Fibroblast of skin of left quadriceps (primary cell): Measurements from ENCODE around the gene ZDHHC14.
"Not testable (repeated sequence)": the region's sequence is repeated elsewhere in the genome, so short reads cannot be mapped to it uniquely, and the experiment has no call there.

ENCODE experiments used
- DNase-seq, 2 experiments: peaks; one replicate each; pipeline ENCODE4 v3.0.0-alpha.2; 2013; ENCODE audit warnings: low read depth in 2 of 2

Gene ZDHHC14

DNA sequence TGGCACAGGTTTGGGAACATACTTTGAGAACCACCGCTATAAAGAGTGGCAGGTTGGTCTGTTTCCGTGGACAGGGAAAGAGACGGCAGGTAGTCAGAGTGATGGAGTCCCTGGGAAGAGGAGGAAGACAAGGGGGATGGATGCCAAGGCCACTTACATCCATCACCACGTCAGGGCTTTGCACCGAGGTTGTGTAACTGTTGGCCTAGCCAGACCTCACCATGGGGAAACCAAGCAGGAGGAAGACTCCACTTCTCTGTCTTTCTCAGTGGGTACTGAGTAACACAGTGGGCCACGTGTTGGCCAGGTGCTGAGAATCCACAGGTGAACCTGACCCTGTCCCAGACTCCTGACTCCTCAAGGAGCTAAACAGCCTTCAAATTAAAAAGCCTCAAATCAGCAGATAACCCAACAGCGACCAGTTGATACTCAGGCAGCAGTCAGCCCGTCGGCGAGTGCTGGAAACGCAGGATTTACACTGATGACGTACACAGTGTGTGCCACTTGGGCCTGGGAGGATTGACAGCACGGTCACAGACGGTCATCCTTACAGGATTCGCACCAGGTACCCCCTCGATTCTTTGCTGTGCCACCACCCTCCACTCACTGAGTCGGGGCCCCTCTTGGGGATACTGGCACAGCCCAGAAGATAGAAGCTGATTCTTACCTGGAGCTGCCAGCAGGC is 307.4 kb downstream of the ZDHHC14 start:
- no peak for DNase-seq

DNA sequence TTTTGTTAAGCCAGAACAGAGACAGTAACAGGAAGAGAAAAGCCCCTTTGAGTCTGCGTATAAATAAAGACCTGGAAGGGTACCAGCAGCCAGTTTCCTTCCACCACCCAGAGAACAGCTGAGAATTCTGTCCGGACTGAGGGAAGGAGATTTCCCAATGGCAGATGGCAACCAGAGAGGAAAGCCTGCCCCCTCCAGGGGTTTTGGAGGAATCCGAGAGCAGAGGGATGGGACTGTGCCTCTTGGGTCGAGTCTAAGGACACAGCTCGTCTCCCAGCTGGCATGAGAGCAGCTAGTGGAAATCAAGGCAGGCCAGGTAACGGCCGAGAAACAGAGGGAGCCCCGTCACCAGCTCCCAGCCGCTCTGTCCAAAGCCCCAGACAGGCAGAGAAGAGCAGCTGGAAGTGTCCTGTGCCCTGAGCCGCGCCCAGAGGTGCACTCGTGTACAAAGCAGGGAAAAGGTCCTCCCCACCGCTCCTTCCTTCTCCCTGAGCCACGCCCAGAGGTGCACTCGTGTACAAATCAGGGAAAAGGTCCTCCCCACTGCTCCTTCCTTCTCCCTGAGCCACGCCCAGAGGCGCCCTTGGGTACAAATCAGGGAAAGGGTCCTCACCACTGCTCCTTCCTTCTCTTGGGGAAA is 308.1 kb downstream of the ZDHHC14 start:
- no peak for DNase-seq

DNA sequence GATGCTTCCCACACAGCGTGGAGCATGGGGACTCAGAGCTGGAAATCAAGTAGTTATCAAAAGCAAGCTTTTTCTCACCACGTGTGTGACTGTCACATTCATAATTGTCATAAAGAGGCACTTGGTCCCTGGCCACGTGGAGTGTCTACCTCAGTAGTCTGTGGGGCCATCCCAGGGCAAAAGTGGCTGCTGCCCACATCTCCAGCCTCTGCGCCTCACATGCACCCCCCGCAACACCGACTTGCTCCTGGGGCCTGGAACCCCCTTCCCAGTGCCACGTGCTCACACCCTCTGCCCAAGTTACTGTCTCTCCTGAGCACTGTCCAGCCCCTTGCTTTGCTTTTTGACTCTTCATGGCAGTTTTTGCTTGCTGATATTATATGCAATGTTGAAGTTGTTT is 308.9 kb downstream of the ZDHHC14 start:
- no peak for DNase-seq

DNA sequence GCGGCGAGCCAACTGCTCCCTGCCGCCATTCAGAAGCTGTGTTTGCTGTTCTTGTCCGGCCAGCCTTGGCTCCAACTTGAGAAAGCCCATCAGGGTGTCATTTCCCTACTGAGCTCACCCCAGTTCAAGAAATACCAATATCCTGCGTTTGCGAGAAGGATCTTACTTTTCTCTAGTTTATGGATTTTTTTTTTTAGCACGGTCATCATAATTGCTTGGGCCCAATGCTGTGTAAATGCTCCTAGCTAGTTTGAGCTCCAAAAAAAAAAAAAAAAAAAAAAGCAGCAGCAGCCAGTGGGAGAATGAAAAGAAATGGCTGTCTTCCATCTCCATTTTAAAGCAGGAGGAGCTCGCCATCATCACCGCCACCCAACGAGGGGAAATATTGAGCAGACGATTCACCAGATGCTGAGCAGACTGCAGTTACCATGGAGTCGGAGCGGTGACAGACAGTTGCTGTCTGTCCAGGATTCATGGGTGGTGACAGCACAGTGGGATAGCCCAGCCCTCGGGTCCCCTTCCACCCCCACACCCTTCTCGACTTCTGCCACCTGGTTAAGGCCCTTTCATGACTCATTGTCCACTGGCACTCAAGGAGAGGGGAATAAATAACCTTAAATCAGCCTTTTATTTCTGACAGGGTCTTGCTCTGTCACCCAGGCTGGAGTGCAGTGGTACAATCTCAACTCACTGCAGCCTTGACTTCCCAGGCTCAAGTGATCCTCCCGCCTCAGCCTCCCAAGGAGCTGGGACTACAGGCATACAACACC is 309.6 kb downstream of the ZDHHC14 start:
- no peak for DNase-seq

DNA sequence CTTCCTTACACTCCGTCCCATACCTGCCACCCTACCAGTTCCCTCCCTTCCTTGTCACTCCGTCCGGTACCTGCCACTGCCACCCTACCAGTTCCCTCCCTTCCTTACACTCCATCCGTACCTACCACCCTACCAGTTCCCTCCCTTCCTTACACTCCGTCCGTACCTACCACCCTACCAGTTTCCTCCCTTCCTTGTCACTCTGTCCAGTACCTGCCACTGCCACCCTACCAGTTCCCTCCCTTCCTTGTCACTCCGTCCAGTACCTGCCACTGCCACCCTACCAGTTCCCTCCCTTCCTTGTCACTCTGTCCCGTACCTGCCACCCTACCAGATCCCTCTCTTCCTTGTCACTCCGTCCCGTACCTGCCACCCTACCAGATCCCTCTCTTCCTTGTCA is 310.6 kb downstream of the ZDHHC14 start:
- not testable (repeated sequence) for DNase-seq

DNA sequence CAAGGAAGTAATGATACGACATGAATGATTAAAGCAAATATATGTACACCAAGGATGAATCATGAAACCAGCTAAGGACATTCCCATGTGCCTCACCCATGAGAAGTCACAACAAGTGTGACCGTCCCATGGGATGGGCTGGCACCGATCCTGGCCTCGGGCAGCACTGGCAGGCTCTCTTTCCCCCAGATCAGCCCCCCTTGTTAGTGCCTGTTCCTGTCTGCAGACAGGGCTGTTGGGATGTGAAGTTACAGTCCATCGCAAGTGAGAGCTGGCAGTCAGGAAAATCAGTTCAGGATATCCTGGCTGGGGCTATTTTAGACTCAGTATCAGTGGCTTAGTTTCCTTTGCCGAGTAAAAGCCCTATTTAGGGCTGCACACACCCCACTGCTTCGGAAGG is 312.9 kb downstream of the ZDHHC14 start:
- no peak for DNase-seq

DNA sequence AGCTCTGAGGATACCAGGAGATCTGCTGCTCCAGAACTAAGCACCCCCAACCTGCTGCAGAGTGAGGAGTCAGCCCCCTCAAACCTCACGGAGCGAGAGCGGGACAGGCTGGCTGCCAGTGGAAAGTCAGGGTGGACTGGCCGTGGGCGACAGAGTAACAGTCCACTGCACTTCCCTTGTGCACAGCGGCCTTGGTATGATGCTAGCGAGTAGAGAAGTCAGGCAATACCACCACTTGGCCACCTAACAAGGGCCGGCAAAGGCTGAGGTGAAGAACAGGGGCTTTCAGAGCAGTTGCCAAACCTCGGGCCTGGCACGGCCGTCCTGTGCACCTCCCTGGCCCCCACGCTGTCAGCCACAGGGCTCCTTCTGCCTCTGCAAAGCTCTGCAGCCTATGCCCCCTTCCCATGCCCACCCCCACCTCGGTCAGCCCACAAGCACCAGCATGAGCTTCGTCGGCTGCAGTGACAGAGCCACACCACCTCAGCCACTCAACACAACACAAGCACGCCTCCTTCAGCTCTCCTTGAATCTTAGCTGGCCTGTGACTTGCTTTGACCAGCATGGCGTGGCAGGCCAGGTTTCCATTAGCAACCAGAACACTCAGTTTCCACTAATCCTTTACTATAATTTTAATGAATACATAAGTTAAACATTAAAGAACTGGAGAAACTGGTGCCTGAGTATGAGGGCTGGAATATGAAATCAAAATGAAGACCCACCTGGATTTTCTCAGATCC is 314.5 kb downstream of the ZDHHC14 start:
- DNase-seq, result no peak

DNA sequence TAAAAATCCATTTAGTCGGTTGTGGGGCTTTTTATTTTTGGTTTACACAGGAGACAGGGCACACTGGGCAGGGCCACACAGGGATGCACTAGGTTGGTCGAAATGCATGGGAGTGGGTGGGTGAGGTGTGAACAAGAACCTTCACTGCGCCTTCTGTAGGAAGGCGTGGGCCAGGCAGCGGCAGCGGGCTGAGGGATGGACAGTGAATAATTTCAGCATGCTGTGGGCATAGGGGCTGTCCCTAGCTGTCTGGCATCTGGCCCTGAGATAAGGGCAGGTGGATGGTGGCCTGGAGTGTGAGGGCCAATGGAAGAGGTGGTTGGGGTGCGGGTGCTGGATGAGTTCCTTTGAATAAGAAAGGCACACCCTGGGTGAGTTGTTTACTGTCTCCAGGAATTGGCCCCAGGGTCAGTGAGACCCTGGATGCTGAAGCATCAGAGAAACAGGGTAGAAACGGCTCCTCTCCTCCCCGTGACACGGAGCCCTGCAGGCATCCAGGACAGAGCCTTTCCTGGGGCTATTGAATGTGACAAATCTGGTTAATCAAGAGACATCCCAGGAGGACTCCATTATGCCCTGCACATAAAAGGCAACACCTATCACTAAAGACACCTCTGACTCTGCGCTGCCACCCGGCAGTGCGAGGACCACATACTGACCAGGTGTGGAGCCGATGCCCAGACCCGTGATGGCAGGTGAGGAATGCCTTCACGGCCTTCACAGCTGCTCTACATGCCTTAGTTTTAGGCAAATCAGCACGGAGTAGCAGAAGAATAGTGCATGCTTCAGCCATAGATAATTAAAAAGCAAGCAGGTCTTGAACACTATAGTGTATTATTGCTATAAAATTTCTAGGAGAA is 319.0 kb downstream of the ZDHHC14 start:
- DNase-seq, result no peak

DNA sequence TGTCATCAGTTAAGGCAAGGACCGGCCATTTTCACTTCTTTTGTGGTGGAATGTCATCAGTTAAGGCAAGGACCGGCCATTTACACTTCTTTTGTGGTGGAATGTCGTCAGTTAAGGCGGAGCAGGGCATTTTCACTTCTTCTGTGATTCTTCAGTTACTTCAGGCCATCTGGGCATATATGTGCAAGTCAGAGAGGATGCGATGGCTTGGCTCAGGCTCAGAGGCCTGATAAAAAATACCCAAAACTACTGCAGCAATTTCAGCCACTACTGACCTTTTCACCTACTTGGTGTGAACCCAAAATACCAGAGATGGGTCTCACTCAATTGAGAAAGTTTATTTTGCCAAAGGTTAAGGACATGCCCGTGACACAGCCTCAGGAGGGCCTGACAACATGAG is 325.4 kb downstream of the ZDHHC14 start:
- not testable (repeated sequence) for DNase-seq

DNA sequence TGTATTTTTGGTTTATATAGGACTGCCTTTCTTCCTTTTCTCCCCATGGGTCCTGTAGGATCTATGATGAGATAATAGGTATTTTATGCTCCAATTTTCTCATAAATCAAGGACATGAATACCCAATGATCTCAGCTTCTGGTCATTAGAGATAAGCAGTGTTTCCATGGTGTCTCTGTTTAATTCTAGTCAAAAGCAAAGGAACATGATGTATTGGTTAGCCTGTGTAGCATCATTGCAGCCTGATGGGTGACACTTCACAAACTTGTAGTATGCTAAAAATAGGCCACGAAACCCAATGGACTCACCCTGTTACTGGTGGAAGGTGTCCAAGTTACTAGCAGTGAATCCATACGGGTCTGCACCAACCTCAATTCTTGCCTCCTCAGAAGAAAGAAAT is 325.9 kb downstream of the ZDHHC14 start:
- no peak for DNase-seq

DNA sequence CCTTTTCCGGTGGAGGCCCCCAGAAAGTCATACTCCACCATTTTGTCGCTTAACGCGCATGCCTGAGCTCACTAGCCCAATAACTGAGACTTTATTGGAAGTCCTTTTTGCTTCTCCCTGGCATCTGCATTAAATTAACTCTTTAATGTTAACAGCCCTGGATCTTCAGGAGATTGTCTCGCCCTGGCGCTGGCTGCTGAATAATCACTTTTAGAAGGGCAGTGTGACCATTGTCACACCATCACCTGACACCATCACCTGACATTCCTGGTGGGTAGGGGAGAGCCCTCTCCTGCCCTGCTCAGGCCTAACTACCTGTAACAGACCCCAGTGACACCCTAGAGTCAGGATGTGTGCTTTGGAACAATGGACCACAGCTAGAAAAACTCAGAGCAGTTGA is 326.6 kb downstream of the ZDHHC14 start:
- no peak for DNase-seq

DNA sequence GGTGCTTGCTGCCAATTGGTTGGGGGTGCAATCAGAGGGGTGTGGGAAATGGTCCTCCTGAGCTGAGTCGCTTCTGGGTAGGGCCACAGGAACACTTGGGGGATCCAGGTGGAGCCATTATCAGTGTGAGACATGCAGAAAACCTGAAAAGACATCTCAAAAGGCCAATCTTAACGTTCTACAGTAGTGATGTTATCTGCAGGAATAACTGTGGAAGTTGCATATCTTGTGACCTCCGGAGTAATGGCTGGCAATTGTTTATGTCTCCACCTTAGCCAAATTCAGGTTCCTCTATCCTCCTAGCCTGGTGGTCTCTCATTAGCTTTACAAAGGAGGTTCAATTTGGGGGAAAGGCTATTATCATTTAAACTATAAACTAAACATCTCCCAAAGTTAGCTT is 327.2 kb downstream of the ZDHHC14 start:
- DNase-seq, result no peak

DNA sequence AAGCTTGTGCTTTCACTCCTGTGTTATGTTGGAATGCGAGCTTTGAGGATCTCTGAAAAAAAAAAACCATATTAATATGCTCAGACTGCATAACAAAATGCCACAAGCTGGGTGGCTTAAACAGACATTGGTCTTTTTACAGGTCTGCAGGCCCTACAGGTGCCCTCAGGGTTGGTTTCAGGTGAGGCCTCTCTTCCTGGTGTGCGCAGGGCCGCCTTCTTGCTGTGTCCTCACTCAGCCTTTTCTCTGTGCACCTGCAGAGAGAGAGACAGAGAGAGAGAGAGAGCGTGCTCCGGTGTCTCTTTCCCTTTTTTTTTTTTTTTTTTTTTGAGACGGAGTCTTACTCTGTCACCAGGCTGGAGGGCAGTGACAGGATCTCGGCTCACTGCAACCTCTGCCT is 327.9 kb downstream of the ZDHHC14 start:
- no peak for DNase-seq

DNA sequence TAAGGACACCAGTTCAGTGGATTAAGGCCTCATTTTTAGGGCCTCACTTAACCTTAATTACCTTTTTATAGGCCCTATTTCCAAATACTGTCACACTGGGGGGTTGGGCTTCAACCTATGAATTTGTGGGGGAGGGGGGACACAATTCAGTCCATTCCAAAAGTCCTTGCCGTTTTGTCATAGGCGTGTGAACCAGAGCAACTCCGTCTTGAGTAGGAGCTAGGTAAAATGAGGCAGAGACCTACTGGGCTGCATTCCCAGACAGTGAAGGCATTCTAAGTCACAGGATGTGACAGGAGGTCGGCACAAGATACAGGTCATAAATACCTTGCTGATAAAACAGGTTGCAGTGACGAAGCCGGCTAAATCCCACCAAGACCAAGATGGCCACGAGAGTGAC is 328.6 kb downstream of the ZDHHC14 start:
- no peak for DNase-seq

DNA sequence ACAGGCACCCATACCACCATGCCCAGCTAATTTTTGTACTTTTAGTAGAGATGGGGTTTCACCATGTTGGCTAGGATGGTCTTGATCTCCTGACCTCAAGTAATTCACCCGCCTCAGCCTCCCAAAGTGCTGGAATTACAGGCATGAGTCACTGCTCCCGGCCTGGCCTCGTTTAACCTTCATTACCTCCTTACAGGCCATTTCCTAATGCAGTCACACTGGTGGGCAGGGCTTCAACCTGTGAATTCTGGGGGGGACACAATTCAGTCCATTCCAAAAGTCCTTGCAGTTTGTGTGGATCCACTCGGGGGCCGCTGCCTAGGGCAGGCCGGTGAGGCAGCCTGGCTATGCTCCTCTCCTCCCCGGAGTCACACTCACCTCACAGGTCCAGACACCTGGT is 329.6 kb downstream of the ZDHHC14 start:
- DNase-seq, result no peak

DNA sequence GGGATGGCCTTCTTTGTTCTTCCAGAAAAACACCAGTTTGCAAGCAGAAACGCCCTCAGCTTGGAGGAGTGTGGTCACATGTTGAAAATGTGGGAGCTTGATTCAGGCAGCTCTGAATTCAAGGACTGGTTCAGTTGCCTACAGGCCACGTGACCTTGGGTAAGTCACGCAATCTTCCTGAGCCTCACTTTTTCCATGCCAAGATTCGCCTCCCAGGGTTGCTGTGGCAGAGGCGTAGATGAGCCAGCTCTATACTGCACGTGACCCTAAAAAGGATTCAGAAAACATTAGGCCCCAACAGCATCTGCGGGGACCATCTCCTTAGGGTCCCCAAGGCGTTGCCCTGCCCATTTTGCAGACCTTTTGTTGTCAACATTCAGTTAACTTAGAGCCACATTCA is 330.1 kb downstream of the ZDHHC14 start:
- DNase-seq, result no peak

DNA sequence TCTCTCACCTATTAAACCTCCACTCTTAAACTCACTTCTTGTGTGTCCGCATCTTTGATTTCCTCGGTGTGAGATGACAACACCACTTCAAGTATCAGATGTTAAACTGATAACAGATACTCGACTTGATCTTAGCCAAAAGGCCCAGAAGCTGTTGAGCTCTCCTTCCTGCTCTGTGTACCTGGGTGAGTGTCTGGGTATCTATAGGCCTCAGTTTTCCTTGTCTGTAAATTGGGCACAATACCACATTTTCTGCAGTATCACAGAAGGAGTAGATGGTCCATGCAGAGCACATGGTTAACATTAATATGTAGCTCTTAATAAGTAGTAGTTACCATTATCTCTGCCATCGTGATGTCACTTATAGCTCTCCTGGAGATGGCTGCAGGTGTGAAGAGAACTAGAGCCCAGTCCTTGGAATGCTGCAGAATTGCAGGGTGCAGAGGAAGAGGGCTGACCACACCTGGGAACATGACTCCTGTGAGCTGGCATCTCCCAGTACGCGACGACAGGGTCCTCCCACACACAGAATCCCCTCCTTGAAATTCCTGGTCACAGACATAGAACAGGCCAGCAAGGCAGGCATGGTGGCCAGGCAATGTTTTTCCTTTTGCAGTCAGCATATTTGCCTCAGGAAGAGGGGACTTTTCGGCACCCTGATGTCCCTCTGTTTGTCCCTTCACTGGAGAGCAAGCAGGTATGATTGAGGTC is 331.8 kb downstream of the ZDHHC14 start:
- DNase-seq, result no peak

DNA sequence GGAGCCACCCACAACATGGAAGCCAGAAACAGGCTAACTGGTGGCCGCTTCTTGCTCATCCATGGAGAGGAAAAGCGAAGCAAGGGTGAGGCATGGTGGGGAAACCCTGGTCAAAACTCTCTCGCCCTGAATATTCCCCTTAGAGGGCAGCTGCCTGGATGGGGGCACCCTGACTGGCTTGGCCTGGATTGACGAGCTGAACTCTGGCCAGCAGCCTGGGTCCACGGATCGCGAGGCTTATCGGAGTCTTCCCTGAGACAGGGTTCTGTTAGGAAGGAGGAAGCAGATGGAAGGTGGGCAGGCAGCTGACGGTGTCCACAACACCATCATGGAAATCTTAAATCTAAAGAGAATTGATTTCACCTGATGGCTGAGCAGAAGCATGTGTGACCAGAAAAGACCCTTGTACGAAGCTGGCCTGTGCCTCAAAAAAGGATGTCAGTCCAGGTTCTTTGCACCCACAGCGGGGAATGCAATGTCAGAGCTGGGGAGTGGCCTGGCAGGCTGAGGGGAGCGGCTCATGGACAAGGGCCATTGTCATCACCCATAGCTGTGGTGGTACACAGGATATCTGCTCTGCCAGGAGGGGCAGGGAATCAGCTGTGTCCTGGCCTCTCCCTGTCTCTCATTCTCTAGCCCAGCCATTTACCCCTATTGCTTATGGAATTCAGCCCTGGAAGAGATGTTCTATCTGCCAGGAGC is 332.6 kb downstream of the ZDHHC14 start:
- DNase-seq, result no peak

DNA sequence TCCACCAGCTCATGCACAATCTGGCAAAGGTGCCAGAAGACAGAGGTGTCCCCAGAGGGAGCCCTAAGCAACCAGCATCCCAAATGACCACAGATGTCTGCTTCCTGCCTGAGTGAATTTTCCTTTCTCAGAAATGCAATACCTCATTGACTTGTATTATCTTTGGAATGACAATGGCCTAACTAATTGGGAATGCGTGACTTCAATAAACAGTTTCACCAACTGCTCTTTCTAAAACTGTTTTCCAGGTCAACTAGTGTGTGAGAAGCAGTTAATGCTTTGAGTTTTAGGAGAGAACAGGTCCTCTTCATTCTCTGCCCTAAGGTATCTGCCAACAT is 333.1 kb downstream of the ZDHHC14 start:
- peak in 1 of 2 experiments; percentile 16 for DNase-seq

DNA sequence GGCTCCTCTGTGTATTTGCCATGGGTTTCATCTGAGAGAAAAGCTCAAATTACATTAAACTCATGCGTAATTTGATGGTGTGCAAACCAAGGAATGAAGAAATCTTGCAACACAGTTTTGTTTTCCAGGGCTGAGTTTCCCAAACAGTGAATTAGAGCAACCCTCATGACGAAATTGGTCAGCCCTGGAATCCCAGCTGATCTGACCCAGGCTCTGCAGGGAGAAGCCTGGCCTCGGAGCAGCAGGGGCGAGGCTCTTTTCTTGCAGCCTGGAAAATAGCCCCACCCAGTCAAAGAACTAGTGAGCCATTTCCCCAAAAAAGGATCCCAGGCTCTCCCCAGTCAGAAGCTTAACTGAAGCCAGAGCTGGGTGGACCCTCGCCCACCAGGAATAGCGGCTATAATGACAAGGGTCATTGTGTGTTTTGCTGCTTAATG is 334.8 kb downstream of the ZDHHC14 start:
- peak; percentile 86 for DNase-seq
